GM04504 (cell line): ENCODE data around the gene TMEM30A.
A peak's percentile ranks its signal among the peaks of the same experiment; 100 is the strongest.

Source experiments
- DNase-seq: peaks from one replicate; pipeline ENCODE4 v3.0.0-alpha.2; 2012; ENCODE audit warnings: low read depth

Gene TMEM30A

DNA sequence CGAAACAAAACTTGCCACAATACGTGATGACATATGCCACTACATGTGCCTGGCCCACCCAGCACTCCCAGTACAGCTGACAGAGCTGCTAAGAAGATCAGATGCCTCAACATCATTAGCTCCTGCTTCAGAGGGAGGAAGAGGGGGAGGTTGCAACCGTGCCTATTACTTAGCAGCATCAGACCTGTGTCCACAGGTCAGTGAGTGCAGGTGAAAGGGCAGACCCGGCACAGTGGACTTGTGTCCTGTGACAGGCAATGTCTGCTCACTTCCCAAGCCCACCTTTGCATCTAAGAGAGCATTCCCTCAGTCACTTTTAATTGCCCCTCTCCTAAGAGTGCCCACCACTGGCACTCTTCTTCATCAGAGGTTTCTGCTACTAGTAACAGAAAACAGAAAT, 69.3 kb downstream of the TMEM30A start:
- DNase-seq: no peak

- DNase-seq: no peak
Observed at GRCh38 chr6:75213732-75214131, 70.9 kb downstream of the TMEM30A start.

- no peak for DNase-seq
Observed at GRCh38 chr6:75213112-75213511, 71.5 kb downstream of the TMEM30A start.

DNA sequence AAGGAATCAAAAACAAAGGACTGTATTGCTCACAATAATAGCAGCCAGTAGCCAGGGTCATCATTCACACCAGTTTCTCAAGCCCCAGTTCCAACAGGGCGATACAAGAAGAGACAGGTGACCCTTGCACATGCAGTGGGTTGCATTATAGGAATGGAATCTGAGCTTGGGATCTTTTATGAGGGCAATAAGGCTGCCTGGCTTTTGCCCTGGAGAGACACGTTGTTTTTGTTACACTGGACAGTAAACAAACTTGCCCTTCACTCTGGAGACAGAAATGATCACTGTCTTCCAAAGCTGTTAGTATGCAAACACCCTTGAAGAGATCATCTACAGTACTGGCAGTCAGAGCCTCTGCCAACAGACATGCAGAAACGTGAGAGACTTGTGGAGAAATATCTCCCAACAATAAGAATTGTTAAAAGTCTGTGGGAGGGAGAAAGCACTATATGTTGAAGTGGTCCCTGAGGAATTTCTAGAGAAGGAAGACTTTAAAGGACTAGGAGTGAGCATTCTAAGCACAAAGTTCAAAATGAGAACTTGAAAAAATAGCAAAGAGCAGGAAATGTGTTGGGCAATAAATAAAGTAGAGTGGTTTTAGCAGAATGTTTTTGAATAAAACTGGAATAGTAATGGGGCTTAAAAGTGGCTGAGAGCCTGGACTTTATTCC, 72.5 kb downstream of the TMEM30A start:
- DNase-seq: no peak

GRCh38 chr6:75210885-75211739, 73.5 kb downstream of the TMEM30A start:
- DNase-seq: no peak

DNA sequence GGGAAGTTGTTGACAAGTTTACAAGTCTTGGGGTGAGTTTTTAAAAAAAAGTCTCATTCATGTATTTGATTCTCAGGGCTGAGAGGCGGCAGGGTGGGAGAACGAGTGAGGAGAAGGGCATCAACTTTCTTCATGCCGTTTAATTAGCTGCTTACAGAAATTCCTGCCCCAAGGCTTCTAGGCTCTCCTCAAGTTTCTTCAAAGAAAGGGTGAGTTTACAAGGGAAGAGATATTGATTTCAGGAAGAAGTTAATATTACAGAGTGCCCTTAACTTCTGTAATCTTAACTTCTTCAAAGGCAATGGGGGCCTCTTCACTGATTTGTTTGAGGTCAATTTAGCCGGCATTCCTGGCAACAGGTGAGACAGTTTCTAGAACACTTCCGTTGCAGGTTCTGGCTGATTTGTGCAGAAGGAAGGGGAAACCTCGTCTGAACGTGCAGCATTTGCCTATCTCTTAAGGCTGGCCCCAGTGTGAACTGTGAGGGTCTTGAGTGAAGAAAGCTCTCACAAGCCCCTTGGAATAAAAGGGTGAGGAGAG, 75.3 kb downstream of the TMEM30A start:
- DNase-seq: no peak

GRCh38 chr6:75208298-75209183, 76.1 kb downstream of the TMEM30A start:
- no peak for DNase-seq

DNA sequence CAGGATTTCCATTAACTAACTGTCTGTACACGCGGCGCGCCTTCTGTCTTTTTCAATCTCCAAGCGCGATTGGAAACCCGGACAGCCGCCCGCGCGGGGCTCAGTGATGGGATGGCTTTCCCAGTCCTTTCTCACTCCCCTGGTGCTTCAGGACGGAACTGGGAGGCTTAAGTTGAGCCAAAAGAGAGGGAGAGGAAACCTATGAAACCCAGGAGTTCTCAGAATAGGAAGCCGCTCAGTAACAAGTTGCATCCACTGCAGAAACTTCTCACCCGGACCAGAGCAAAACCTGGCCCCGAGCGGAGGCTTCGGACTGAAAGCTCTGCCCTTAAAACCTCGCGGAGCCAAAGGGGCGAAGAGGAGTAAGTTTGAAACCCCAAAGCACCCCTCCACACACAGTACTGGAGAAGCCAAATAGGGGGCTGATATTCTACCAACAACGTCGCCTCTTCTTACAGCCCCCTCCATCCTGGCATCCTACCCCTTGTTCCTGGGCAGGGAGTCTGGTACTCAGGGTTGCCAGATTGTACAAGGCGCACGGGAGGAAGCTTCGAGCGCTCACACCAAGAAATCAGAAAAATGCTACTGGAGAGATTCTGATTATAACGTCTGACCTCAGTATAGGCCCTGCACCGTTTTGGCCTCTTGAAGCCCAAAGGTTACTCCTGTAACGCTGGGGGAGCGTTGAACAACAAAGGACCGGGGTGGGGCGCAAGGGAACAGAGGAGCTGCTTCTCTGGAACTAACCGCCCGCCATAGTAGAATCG, 77.8 kb downstream of the TMEM30A start:
- DNase-seq: no peak

DNA sequence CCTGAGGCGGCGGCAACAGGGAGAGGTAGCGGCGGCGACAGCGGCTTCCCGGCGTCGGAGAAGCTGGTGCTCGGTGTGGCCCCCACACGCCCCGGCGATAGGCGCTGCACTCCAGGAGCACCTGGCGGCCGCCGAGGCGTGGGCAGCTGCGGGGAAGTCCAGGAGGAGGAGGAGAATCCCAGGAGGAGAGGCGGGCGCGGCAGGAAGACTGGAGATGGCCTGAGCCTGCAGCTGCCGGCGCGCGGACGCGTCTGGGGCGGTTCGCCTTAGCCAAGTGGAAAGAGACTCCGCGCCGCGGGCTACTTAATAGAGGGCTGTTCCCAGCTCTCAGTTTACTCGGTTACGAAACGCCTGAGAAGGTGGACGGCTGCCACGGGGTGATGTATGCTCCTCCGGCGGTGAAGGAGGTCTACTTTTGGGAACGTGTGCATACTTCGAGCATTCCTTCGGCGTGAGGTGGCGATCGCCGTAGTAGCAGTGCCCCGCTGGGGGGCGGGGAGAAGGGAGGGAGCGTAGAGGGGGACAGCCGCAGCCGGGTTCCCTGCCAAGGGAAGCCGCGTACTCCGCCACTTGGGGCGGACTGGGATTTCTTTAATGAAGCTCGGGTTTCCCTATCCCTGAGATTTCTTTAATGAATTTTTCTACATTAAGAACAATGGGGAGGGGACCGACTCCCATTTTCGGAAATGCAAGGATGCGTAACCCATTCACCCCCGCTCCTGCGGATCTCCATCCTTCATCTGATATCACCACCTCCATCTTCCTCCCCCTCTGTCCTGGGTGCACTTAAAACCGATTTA, 78.6 kb downstream of the TMEM30A start, which contains the start of gene COL12A1:
TSS of gene COL12A1 (minus strand) at position 278 of the 800 bp plus-strand sequence. CDS start 3,261 bp downstream, outside the sequence.
- DNase-seq: peak; percentile 99

GRCh38 chr6:75204959-75205775, 79.4 kb downstream of the TMEM30A start:
- no peak for DNase-seq

GRCh38 chr6:75204217-75204958, 80.2 kb downstream of the TMEM30A start:
- DNase-seq: peak; percentile 80

GRCh38 chr6:75203721-75204120, 80.9 kb downstream of the TMEM30A start:
- no peak for DNase-seq
